Colonic mucosa (tissue), 4 donors: ENCODE results near the gene FBXO31. TPM values are rescaled to one million over a fixed set of nuclear protein-coding genes. Genes with fewer than 3 reads are reported as not detected.

Experiments
- DNase-seq: peaks from one replicate; pipeline ENCODE4 v3.0.0-alpha.2; 2020
- H3K27ac ChIP-seq: fragments of 200-600 bp; one replicate; pipeline ENCODE4 v1.8.0; 2021
- H3K27me3 ChIP-seq: fragments of 200-600 bp; one replicate; pipeline ENCODE4 v1.8.0; 2021
- H3K36me3 ChIP-seq: fragments of 200-600 bp; one replicate; pipeline ENCODE4 v1.8.0; 2021
- H3K4me1 ChIP-seq: fragments of 200-600 bp; one replicate; pipeline ENCODE4 v1.8.0; 2021; ENCODE audit warnings: mild to moderate bottlenecking
- H3K4me3 ChIP-seq: fragments of 200-600 bp; one replicate; pipeline ENCODE4 v1.8.0; 2021
- H3K9ac ChIP-seq, 2 donors: one replicate each; pipeline ENCODE4 v1.7.0; 2013; ENCODE audit warnings: control low read depth in 2 of 2, low read depth in 2 of 2, low read length in 2 of 2
- H3K9me3 ChIP-seq: fragments of 200-600 bp; one replicate; pipeline ENCODE4 v1.8.0; 2021
- CTCF ChIP-seq: fragments of 200-600 bp; IDR thresholded peaks from one replicate; pipeline ENCODE4 v1.8.0; 2022; ENCODE audit warnings: antibody characterized with exemption, mild to moderate bottlenecking
- intact Hi-C: fragments of 100-400 bp; cut with DNase I; formaldehyde crosslinking; loops from one replicate; pipeline ENCODE4 v1.14.1; 2022
- total RNA-seq, 2 donors: library from RNA; stranded (reverse); fragmentation: NEBNext Ultra II Directional in 1 of 2; extraction: Animal tissue kit (Norgen Biotek cat#: 25700) in 1 of 2; gene quantifications; one replicate each; pipeline ENCODE4 v1.2.1, GENCODE V29; 2021
- donor health status: healthy.
- donor health status: DM: no; HTN: no; CAD: no.
- donor health status: DM: no; HTN: no; CAD: no.

The FBXO31 gene
- total RNA-seq, 2 donors from 2014 or later: 35.1 to 52.3 TPM

- no peak overlapping the region for H3K27ac ChIP-seq
- no peak for TF ChIP-seq CTCF
- H3K9ac ChIP-seq: no peak overlapping the region
- no peaks in the 10 kb centered on the region for H3K4me1 ChIP-seq
- no peaks in the 10 kb centered on the region for H3K9me3 ChIP-seq
- no peaks in the 10 kb centered on the region for H3K27me3 ChIP-seq
- no peak for DNase-seq
- H3K4me3 ChIP-seq: no peak overlapping the region
- H3K36me3 ChIP-seq: no peaks in the 10 kb centered on the region
- intact Hi-C loops: no loop called here
Measured at GRCh38 chr16:87297407-87297806, 86.2 kb downstream of the FBXO31 start.

DNA sequence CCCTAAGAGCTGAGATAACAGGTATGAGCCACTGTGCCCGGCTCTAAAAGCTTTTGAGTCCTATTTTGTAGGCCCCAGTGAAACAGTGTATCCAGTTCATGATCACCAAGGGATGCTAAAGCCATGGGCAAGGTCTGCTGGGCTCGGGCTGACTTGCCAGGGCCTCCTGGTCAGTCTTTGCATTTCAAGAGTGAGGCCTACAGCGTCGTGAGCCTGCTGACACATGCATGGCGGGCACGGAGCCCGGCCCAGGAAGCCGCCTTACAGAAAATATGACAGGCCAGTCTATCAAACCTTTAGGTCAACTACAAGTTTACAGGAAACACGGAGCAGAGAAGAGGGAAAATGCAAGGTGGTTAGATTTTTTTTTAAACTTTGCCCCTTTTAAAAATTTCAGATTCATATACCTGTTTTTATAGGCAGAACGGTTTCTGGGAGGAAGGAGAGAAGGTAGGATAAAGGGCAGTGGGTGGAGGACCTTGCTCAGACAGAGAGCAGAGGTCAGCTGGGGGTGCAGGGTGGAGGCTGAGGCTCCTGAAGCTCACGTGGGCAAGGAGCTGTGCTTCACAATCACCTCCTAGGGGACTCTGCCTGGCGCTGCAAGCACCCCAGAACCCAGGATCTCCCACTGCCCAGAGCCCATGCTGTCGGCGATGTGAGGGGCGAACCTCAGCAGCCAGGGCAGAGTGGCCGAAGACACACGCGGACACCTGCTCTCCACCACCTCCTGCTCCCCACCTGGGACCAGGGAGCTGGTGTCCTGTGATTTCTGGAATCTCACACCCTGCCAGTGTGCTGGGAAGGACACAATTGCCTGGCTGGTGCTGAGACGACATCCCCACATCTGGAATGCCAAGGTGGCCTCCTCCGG, 87.7 kb downstream of the FBXO31 start:
- Histone ChIP-seq H3K27ac (peak overlapping the region; percentile 62), H3K9me3 (no peaks in the 10 kb centered on the region), H3K9ac (no peak overlapping the region), H3K36me3 (no peaks in the 10 kb centered on the region), H3K27me3 (no peaks in the 10 kb centered on the region), H3K4me3 (no peak overlapping the region), H3K4me1 (no peaks in the 10 kb centered on the region)
- DNase-seq: peak; percentile 75
- intact Hi-C loops: no loop called here
- TF ChIP-seq CTCF: no peak

DNA sequence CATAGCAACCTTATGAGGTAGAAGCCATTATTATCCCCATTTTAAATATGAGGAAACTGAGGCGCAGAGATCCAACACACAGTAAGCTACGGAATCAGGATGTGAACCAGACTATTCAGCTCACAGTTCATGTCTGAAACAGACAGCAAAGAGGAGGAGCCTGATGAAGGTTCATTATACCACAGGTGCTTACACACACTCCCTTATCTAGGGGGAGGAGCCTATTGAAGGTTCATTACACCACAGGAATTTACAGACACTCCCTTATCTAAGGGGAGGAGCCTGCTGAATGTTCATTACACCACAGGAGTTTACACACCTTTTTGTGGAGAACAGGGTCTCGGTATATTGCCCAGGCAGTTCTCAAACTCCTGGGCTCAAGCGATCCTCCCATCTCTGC, 88.3 kb downstream of the FBXO31 start:
- DNase-seq: peak; percentile 55
- Histone ChIP-seq H3K27ac (peak overlapping the region; percentile 62), H3K27me3 (no peaks in the 10 kb centered on the region), H3K4me3 (no peak overlapping the region), H3K4me1 (no peaks in the 10 kb centered on the region), H3K36me3 (no peaks in the 10 kb centered on the region), H3K9me3 (no peaks in the 10 kb centered on the region), H3K9ac (no peak overlapping the region)
- intact Hi-C loops: no loop called here
- no peak for TF ChIP-seq CTCF

GRCh38 chr16:87293990-87294389, 89.6 kb downstream of the FBXO31 start:
- H3K4me1 ChIP-seq: no peaks in the 10 kb centered on the region
- DNase-seq: no peak
- no peak overlapping the region for H3K9ac ChIP-seq
- no peak overlapping the region for H3K4me3 ChIP-seq
- intact Hi-C loops: no loop called here
- no peaks in the 10 kb centered on the region for H3K36me3 ChIP-seq
- no peak for TF ChIP-seq CTCF
- no peaks in the 10 kb centered on the region for H3K9me3 ChIP-seq
- no peaks in the 10 kb centered on the region for H3K27me3 ChIP-seq
- no peak overlapping the region for H3K27ac ChIP-seq

DNA sequence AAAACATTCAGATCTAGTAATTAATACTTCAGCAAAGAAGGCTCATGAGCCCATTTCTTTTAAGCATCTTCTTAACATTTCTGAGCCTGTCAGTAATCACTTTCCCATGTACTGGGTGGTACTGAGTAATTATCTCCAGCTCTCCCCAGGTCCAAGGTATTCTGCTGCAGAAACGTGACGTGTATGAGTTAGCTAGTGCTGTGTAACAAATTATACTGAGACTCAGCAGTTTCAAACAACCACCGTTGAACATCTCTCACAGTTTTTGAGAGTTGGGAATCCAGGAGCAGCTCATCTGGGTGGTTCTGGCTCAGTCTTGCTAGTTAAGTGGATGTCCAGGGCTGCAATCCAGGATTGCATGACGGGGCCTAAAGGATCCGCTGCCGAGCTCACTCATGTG, 91.6 kb downstream of the FBXO31 start:
- TF ChIP-seq CTCF: no peak
- no peaks in the 10 kb centered on the region for H3K36me3 ChIP-seq
- no peaks in the 10 kb centered on the region for H3K4me1 ChIP-seq
- no peaks in the 10 kb centered on the region for H3K9me3 ChIP-seq
- no peak overlapping the region for H3K9ac ChIP-seq
- intact Hi-C loops: no loop called here
- DNase-seq: no peak
- no peak overlapping the region for H3K4me3 ChIP-seq
- no peaks in the 10 kb centered on the region for H3K27me3 ChIP-seq
- H3K27ac ChIP-seq: no peak overlapping the region
